Brain microvascular endothelial cell (primary cell): ENCODE data around the gene GGNBP2.
A peak's percentile ranks its signal among the peaks of the same experiment; 100 is the strongest.

Source experiments
- DNase-seq: peaks from one replicate; pipeline ENCODE4 v3.0.0-alpha.2; 2020
- H3K27ac ChIP-seq: fragments of 250-450 bp; sonication (Bioruptor Pico); 2 replicates; pipeline ENCODE4 v1.5.1; 2020; ENCODE audit warnings: mild to moderate bottlenecking, moderate library complexity
- H3K27me3 ChIP-seq: fragments of 250-450 bp; sonication (Bioruptor Pico); replicated peaks from 2 replicates; pipeline ENCODE4 v1.5.1; 2020; ENCODE audit warnings: mild to moderate bottlenecking
- H3K36me3 ChIP-seq: fragments of 250-450 bp; sonication (Bioruptor Pico); replicated peaks from 2 replicates; pipeline ENCODE4 v1.5.1; 2020; ENCODE audit warnings: mild to moderate bottlenecking
- H3K4me3 ChIP-seq: 2 replicates; pipeline ENCODE4 v1.5.1; 2011; ENCODE audit warnings: low read depth, mild to moderate bottlenecking, control low read depth, low read length, moderate library complexity
- CTCF ChIP-seq: IDR thresholded peaks from 2 replicates; pipeline ENCODE4 v1.5.1; 2011; ENCODE audit warnings: low read depth, mild to moderate bottlenecking, moderate library complexity, low read length, control low read depth, inconsistent platforms; ENCODE audit errors: missing control alignments
- in situ Hi-C: cut with HindIII; loops from 2 replicates; pipeline ENCODE4 v1.10.0; 2017; ENCODE audit warnings: low sequenced_read_pairs, low pct_ligation_motif_present

Gene GGNBP2

DNA sequence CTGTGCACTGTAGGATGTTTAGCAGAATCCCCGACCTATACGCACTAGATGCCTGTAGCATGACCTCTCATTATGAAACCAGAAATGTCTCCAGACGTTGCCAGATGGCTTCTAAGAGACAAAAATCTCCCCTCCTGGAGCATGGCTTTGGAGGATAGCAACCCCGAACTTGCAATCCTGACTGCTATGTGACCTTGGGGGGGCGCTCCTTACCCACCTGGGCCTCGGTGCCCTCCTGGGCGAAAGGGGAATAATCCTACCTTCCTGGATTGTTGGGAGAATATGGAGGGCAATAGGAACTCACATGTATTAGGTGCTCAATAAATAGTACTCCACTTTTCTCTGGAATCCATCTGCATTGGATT, 64.8 kb downstream of the GGNBP2 start:
- TF ChIP-seq CTCF, result no peak
- Histone ChIP-seq H3K27ac (no peak overlapping the region), H3K36me3 (peaks cover 3% of the 10 kb centered on the region), H3K4me3 (no peak overlapping the region), H3K27me3 (no peaks in the 10 kb centered on the region)
- no peak for DNase-seq
- in situ Hi-C loops, result no loop called here

DNA sequence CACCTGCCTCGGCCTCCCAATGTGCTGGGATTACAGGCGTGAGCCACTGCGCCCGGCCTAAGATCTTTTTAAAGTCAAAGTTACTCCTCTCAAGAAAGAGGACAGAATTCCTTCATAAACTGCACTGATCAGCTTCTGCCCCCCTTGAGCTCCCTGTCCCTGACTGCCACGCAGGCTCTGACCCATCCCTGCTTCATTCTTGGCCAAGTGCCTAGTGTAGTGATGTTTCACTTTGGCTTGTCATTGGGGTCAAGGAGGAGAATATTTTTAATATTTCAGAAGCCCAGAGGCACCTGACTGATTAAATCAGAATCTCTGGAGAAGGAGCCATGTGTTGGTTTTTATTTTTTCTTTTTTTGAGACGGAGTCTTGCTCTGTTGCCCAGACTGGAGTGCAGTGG, 65.8 kb downstream of the GGNBP2 start:
- no peak overlapping the region for H3K27ac ChIP-seq
- H3K36me3 ChIP-seq, result peaks cover 3% of the 10 kb centered on the region
- H3K27me3 ChIP-seq, result no peaks in the 10 kb centered on the region
- in situ Hi-C loops, result no loop called here
- TF ChIP-seq CTCF, result no peak
- no peak for DNase-seq
- H3K4me3 ChIP-seq, result no peak overlapping the region

GRCh38 chr17:36611345-36612072, 66.8 kb downstream of the GGNBP2 start:
- Histone ChIP-seq H3K27ac (no peak overlapping the region), H3K4me3 (no peak overlapping the region), H3K27me3 (no peaks in the 10 kb centered on the region), H3K36me3 (peaks cover 3% of the 10 kb centered on the region)
- no peak for TF ChIP-seq CTCF
- in situ Hi-C loops, result no loop called here
- DNase-seq, result peak; percentile 82

DNA sequence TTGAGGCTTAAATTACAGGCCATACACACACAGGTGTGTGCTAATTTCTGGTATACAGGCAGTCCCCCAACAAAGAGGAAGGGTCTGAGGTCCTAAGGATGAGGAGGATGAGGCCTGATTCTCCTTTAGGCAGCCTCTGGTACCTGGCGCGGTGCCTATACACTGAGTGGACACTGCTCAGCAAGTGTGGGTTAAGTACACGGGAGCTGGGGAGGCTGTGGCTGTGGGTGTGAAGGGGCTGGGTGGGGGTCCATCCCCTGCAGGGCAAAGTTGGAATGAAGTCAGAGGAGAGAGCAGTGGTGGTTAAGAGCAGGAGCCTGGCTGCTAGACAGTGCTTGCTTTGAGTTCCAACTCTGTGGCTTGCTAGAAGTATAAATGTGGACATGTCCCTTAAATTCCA, 67.6 kb downstream of the GGNBP2 start:
- H3K36me3 ChIP-seq, result peaks cover 3% of the 10 kb centered on the region
- in situ Hi-C loops, result no loop called here

GRCh38 chr17:36613155-36613554, 68.4 kb downstream of the GGNBP2 start:
- no peak for TF ChIP-seq CTCF
- Histone ChIP-seq H3K27ac (no peak overlapping the region), H3K36me3 (no peaks in the 10 kb centered on the region), H3K27me3 (no peaks in the 10 kb centered on the region), H3K4me3 (no peak overlapping the region)
- no peak for DNase-seq
- in situ Hi-C loops, result no loop called here

More for the DNA sequence above, 67.6 kb downstream of the GGNBP2 start:
- H3K4me3 ChIP-seq, result no peak overlapping the region
- H3K27ac ChIP-seq, result no peak overlapping the region
- no peak for TF ChIP-seq CTCF
- no peak for DNase-seq
- no peaks in the 10 kb centered on the region for H3K27me3 ChIP-seq

DNA sequence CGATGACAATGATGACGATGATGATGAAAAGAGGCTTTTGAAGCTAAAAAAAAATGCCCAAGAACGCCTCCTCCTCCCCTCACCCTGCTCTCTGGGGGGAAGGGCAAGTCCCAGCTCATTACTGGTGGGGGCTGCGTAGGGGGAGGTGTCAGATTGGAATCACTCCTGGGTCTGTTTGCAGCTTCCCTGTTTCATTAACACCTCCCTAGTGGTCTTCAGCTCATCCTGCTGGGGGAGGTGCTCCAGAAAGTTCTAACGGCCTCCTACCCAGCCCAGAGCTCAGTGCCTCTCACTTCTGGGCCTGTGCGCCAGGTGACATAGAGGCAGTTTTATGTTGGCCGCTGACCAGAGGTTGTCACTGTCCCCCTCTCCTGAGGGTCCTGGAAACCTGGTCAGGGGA, 69.4 kb downstream of the GGNBP2 start:
- TF ChIP-seq CTCF, result no peak
- in situ Hi-C loops, result no loop called here
- H3K36me3 ChIP-seq, result no peaks in the 10 kb centered on the region
- H3K27ac ChIP-seq, result no peak overlapping the region
- no peaks in the 10 kb centered on the region for H3K27me3 ChIP-seq
- no peak for DNase-seq
- H3K4me3 ChIP-seq, result no peak overlapping the region
